ENCODE measurements around the gene SAFB. TPM values are rescaled to one million over a fixed set of nuclear protein-coding genes. Genes with fewer than 3 reads are reported as not detected.
A peak's percentile ranks its signal among the peaks of the same experiment; 100 is the strongest.

SAFB gene
- total RNA-seq = 10 to 100 TPM; 56.1 to 82.5 TPM
- long read RNA-seq, transcript SAFB-201 (21 exons, 3,042 nt) = minor isoform, 17 of 152 reads
- long read RNA-seq, transcript SAFB-205 (21 exons, 2,842 nt) = minor isoform, 40 of 152 reads
- long read RNA-seq, transcript SAFB-211 (21 exons, 3,014 nt) = major isoform, 56 of 152 reads
- long read RNA-seq, partial matches to known transcripts = 17 of 152 reads
- long read RNA-seq, other reads (novel, unspliced or antisense) = 22 of 152 reads

DNA sequence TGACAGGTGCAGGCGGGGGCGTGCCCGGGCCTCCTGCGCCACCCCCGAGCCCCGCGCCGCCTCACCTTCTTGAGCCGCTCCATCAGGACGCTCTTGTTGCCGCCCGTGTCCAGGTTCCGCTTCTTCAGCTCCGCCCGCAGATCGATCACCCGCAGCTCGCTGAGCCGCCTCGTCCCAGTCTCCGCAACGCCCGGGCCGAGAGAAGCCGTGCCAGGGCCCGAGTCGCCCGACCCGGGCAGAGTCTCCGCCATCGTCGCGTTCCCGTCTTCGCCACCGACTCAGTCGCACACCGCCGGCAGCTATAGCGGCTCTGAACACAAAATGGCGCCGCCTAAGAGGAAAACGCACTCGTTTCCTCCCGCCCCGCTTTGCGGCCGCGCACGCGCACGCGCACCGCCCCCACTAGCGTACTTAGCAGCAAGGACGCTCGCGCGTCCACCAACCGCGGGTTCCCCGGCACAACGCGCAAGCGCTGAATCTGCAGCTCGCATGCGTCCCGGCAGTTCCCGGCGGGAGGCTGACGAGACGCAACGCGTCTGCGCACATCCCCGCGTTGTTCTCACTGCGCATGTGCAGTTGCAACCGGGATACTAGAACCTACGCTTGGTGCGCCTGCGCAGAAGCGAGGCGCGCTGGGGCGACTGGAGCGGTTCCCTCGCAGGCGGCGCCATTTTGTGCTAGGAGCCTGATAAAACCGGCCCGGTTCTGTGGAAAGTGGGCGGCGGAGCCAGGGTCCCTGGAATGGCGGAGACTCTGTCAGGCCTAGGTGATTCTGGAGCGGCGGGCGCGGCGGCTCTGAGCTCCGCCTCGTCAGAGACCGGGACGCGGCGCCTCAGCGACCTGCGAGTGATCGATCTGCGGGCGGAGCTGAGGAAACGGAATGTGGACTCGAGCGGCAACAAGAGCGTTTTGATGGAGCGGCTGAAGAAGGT is at the start of gene SAFB, which contains the start of gene SAFB2:
TSS of gene SAFB (plus strand) at position 619 of the 932 bp plus-strand sequence. CDS start at position 742, 123 bp downstream.
TSS of gene SAFB2 (minus strand) at position 312 of the 932 bp plus-strand sequence. CDS start at position 251, 61 bp downstream.
- ATAC-seq (peak; percentile 91), DNase-seq (peak; percentile 99)
- intact Hi-C loops (cut with DNase I, micrococcal nuclease) = no loop called here

GRCh38 chr19:5575590-5575989 is 47.3 kb upstream of the SAFB start:
- intact Hi-C loops (cut with DNase I, micrococcal nuclease) = loop anchor here in 1 of 2 donors (5.0 kb wide), 1 partner anchor 528 kb away; no protein-coding TSS in a partner anchor
- DNase-seq = no peak
- ATAC-seq = no peak

- DNase-seq = peak; percentile 36 to 83
- peak; percentile 81 for ATAC-seq
- intact Hi-C loops (cut with DNase I, micrococcal nuclease) = loop anchor here in 1 of 2 donors (5.0 kb wide), 1 partner anchor 531 kb away; no protein-coding TSS in a partner anchor
These were observed 44.6 kb upstream of the SAFB start for GRCh38 chr19:5578097-5578846.

- DNase-seq = no peak
- no peak for ATAC-seq
- intact Hi-C loops (cut with DNase I, micrococcal nuclease) = loop anchor here in 1 of 2 donors (5.0 kb wide), 1 partner anchor 532 kb away; no protein-coding TSS in a partner anchor
These were observed 43.6 kb upstream of the SAFB start for GRCh38 chr19:5579286-5579685.

DNA sequence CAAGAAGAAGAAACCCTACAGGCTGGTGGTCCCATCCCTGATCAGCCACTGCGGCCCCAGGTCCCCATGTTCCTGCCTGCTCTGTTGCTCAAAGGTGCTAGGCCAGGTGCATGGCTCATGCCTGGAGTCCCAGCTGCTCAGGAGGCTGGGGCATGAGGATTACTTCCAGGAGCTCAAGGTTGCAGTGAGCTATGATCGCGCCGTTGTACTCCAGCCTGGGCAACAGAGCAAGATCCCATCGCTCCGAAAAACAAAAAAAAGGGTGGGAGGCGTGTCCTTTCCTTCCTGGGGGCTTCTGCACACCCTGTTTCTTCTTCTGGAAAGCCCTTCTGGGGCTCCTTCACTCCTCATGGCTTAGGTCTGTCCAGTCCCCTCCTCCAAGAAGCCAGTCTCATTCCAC is 43.2 kb upstream of the SAFB start:
- ATAC-seq (no peak), DNase-seq (no peak)
- intact Hi-C loops (cut with DNase I, micrococcal nuclease) = loop anchor here in 1 of 2 donors (5.0 kb wide), 1 partner anchor 532 kb away; no protein-coding TSS in a partner anchor

DNA sequence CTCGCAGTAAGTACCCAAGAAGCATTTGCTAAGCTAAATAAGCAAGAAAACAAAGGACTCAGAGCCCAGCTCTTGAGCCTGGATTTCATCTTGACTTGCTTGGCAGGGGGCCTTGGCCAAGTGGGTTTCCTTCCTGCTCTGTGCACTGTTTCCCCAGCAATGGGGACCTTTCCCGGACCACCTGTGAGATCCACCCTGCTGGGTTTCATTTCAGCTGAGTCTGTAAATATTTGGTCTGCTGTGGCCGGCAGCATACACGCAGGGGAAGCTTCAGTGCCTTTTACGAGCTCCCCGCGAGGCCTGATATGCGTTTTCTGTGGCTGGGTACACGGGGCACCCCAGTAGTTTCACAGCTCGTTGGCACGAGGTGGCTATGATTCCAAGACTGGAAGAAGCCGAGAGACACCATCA is 42.7 kb upstream of the SAFB start:
- no peak for DNase-seq
- ATAC-seq = no peak
- intact Hi-C loops (cut with DNase I, micrococcal nuclease) = no loop called here

GRCh38 chr19:5585461-5586299 is 37.2 kb upstream of the SAFB start:
- DNase-seq (no peak), ATAC-seq (peak; percentile 11)
- intact Hi-C loops (cut with DNase I, micrococcal nuclease) = no loop called here

- intact Hi-C loops (cut with DNase I, micrococcal nuclease) = no loop called here
- DNase-seq (no peak), ATAC-seq (no peak)
These were observed 36.4 kb upstream of the SAFB start for GRCh38 chr19:5586300-5587070.

- DNase-seq = no peak
These were observed 35.8 kb upstream of the SAFB start for GRCh38 chr19:5587071-5587455.

GRCh38 chr19:5587661-5588060 is 35.2 kb upstream of the SAFB start:
- intact Hi-C loops (cut with DNase I, micrococcal nuclease) = no loop called here
- no peak for DNase-seq
- ATAC-seq = no peak

More at GRCh38 chr19:5587071-5587455, 35.8 kb upstream of the SAFB start:
- ATAC-seq = no peak
- intact Hi-C loops (cut with DNase I, micrococcal nuclease) = no loop called here

DNA sequence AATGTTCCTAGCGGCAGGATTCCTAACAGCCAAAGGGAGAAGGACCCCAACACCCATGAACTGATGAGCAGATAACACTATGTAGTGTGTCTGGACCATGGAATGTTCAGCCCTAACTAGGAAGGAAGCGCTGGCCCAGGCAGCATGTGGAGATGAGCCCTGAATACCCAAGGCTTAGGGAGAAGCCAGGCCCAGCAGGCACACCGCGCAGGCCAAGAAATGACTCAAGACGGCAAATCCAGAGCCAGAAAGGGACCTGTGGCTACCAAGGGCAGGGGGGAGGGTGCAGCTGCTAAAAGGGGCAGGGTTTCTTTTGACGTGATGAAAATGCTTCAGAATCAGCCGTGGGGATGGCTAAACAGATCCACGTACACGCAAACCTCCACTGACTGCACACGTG is 34.4 kb upstream of the SAFB start:
- ATAC-seq (no peak), DNase-seq (no peak)
- intact Hi-C loops (cut with DNase I, micrococcal nuclease) = no loop called here

DNA sequence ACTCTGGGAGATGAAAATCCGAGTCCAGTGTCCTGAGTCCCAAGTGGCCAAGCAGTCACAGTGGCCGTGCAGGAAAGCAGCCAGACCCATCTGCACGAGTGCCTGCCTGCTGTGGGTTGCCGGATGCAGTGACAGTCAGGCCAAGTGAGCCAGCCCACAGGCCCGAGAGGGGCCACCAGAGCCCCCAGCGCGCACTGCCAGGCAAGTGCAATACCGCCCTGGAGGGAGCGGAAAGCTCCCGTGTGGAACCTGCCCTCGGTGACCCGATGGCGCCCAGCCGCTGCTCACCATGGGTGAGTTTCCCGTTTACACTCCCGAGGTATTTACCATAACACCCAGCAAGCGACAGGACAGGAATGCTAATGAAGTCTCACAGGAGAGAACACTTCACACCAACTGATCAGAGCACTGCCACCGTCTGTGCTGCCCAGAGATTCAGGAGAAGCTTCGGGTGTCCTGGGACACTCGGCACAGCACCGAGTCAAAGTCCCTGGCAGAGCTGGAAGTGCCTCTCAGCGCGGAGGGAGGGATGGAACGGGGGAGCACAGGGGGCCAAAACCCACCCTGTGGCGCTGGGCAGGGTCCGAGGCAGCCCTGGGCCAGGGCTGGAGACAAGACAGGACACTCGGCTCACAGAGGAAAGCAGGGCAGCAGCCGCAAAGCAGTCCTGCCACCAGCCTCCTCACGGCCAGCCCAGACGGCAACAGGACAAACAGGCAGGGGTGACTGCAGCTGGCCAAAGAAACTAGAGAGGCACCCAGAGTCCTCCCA is 33.8 kb upstream of the SAFB start:
- intact Hi-C loops (cut with DNase I, micrococcal nuclease) = no loop called here
- no peak for ATAC-seq
- no peak for DNase-seq

DNA sequence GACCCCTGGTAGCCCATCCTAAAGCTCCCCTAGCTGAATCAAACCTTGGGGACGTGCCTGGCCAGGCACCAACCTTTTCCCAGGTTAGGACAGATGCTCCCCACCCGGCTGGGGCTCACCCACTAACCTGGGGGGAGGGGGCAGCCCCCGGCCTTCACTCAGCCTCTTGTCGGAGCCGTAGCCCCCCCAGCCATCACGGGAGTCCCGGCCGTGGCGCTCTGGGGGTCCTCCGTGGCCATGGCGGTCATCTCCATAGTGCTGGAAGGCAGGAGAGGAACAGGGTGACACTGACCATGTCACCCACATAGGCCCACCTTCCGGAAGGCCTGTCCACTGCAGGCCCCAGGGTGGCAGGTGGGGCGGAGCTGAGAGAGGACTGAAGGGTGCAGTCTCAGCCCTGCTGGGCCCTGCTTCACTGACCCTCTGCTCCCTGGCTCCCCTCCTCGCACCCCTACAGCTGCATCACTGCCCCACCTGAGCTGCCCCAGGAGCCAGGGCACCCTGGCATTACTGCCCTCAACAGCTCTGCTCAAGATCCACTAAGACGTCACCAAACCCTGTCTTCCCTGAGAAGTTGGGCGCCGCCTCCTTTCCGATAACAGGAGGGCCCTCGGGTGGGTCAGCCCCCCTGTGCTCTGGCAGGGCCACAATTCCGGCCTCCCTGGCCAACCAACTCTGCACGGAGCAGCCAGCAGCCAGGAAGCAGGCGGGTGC is 32.6 kb upstream of the SAFB start:
- intact Hi-C loops (cut with DNase I, micrococcal nuclease) = no loop called here
- no peak for ATAC-seq
- DNase-seq = no peak

GRCh38 chr19:5590865-5591154 is 32.1 kb upstream of the SAFB start:
- intact Hi-C loops (cut with DNase I, micrococcal nuclease) = no loop called here
- ATAC-seq = no peak
- no peak for DNase-seq

DNA sequence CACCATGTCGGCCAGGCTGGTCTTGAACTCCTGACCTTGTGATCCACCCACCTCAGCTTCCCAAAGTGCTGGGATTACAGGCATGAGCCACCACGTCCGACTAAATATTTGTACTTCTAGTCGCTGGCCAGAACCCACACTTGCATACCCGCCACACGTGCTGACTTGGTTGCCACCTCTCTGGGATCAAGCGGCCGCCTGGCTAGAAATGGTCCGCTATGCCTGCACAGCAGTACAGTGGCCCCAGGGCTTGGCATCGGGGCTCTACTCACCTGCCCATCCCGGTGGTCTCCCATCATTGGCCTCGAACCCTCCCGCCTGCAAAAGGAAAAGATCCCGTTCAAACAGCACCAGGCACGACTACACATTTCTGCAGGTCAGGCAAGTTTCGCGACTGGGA is 31.4 kb upstream of the SAFB start:
- ATAC-seq = no peak
- no peak for DNase-seq
- intact Hi-C loops (cut with DNase I, micrococcal nuclease) = no loop called here

Measured in left colon (tissue), 2 donors.